ENCODE measurements around the gene FXN.
"Not testable (repeated sequence)": the region's sequence is repeated elsewhere in the genome, so short reads cannot be mapped to it uniquely, and the experiment has no call there.

Gene FXN

GRCh38 chr9:69107771-69108170 is 72.2 kb downstream of the FXN start:
- no peak for DNase-seq

- not testable (repeated sequence) for DNase-seq
Measured at GRCh38 chr9:69108706-69109105, 73.2 kb downstream of the FXN start.

GRCh38 chr9:69109152-69109551 is 73.6 kb downstream of the FXN start:
- DNase-seq: no peak

DNA sequence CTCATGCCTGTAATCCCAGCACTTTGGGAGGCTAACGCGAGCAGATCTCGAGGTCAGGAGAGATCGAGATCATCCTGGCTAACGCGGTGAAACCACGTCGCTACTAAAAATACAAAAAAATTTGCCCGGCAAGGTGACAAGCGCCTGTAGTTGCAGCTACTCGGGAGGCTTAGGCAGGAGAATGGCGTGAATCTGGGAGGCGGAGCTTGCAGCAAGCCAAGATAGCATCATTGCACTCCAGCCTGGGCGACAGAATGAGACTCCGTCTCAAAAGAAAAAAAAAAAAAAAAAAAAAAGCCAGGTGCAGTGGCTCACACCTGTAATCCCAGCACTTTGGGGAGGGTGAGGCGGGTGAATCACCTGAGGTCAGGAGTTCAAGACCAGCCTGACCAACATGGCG is 77.1 kb downstream of the FXN start:
- not testable (repeated sequence) for DNase-seq

GRCh38 chr9:69115621-69116020 is 80.1 kb downstream of the FXN start:
- no peak for DNase-seq

GRCh38 chr9:69118656-69119055 is 83.1 kb downstream of the FXN start:
- DNase-seq: no peak

GRCh38 chr9:69120380-69121154 is 85.0 kb downstream of the FXN start:
- no peak for DNase-seq

- DNase-seq: peak; percentile 13
Measured at GRCh38 chr9:69121155-69122081, 85.9 kb downstream of the FXN start.

- peak; percentile 13 for DNase-seq
Measured at GRCh38 chr9:69122082-69122548, 86.6 kb downstream of the FXN start.

GRCh38 chr9:69122549-69123141 is 87.1 kb downstream of the FXN start:
- DNase-seq: no peak

DNA sequence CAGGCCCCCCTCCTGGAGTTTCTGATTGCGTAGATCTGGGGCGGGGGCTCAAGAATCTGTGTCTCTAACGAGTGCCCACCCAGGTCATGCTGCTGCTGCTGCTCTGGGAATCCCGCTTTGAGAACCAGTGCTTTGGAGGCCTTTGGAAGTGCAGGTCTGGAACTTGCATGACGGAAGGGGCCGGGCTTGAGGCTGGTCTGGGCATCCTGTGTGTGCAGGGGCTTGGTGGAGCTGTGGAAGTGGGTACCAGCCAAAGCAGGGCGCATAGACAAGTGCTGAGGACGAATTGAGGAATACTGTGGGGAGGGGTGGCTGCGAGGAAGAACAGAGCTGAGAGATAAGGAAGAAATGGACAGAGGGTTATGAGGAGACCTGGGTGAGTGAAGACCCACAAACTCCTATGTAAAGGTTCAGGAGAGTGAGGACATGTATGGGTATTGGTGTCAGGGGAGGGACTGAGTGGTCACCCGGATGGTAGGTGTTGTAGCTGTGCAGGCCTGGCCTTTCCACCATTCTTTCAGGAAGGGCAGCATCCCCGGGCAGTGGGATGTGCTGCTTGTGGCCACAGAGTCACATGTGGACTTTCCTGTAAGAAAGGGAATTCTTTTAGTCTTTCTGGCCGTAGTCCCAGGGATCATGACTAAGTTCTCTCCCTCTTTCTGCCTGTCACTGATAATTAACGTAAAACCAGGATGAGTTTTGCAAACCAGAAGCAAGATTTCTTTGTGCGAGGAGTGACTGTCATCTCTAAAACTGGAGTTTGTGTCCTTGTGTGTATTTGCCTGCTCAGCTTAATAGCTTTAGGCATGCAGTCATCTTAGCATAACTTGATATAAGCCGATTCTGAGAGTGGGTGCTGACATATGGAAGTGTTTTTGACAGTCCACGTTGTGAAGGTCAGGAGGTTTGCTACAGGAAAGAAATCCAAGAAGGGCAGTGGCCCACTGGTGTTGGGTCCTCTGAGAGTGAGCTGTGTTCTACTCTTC is 95.2 kb downstream of the FXN start:
- no peak for DNase-seq

DNA sequence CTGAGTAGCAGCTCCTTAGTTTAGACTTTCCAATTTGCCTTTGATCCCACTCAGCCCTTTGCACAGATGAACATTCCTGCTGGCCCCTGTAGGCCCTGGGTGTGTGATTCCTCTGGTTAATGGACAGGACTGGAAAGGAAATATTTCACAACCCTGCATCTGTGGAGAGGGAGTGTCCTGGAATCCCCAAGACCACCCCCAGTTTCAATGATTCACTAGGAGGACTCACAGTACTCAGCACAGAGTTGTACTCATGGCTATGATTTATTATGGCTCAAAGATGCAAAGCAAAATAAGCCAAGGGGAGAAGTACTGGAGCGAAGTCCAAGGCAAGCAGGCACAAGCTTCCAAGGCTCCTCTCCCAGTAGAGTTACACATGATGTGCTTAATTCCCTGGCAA is 96.1 kb downstream of the FXN start:
- DNase-seq: no peak

- no peak for DNase-seq
Measured at GRCh38 chr9:69132361-69132760, 96.8 kb downstream of the FXN start.

GRCh38 chr9:69134412-69134811 is 98.9 kb downstream of the FXN start:
- DNase-seq: no peak

DNA sequence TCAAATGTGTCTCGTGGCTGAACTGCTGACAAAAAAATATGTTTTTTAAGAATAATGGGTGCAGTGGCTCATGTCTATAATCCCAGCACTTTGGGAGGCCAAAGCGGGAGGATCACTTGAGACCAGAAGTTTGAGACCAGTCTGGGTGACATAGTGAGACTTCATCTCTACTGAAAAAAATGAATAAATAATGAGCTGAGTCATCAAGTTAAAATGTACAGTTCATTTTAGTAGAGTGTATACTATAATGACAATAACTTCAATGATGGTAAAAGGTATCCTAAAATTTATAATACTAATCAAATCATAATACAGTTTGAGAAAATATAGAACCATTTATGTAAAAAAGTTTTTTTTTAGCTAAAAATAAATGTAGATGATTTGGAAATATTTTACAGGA is 100.6 kb downstream of the FXN start:
- DNase-seq: no peak

- DNase-seq: no peak
Measured at GRCh38 chr9:69136779-69137178, 101.2 kb downstream of the FXN start.

DNA sequence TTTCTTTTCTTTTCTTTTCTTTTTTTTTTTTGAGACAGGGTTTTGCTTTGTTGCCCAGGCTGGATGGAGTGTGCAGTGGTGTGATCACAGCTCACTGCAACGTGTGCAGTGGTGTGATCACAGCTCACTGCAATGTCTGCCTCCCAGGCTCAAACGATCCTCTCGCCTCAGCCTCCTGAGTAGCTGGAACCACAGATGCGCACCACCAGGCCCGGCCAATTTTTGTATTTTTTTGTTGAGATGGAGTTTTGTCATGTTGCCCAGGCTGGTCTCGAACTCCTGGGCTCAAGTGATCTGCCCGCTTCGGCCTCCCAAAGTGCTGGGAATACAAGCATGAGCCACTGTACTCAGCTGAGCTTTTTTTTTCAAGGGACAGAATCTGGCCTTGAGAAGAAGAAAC is 101.8 kb downstream of the FXN start:
- no peak for DNase-seq

- no peak for DNase-seq
Measured at GRCh38 chr9:69139596-69139995, 104.0 kb downstream of the FXN start.

- DNase-seq: no peak
Measured at GRCh38 chr9:69140123-69140735, 104.7 kb downstream of the FXN start.

GRCh38 chr9:69141851-69142250 is 106.3 kb downstream of the FXN start:
- DNase-seq: no peak

- DNase-seq: no peak
Measured at GRCh38 chr9:69143291-69143690, 107.7 kb downstream of the FXN start.

Measured in activated gamma-delta T cell (primary cell).